Measurements from ENCODE around the gene AAMDC.

- no peak for TF ChIP-seq NR2C2 (CRISPR knock-in tag; IDR thresholded peaks at IDR 0.05)
- TF ChIP-seq CTCF (IDR thresholded peaks at IDR 0.05), result no peak
- TF ChIP-seq TCF7 (CRISPR knock-in tag; IDR thresholded peaks at IDR 0.05; ENCODE audit: low read depth), result no peak
- TF ChIP-seq CREM (CRISPR knock-in tag; IDR thresholded peaks at IDR 0.05), result no peak
- TF ChIP-seq ZNF138 (CRISPR knock-in tag; conservative IDR thresholded peaks at IDR 0.05), result no peak
- no peak for TF ChIP-seq ATF3 (CRISPR knock-in tag; conservative IDR thresholded peaks at IDR 0.05)
- TF ChIP-seq ESRRA (CRISPR knock-in tag; IDR thresholded peaks at IDR 0.05; ENCODE audit: borderline replicate concordance), result no peak
Observed at GRCh38 chr11:77815459-77815858, 5.5 kb upstream of the AAMDC start.

Measured in WTC11 (cell line).